Activated CD4-positive, CD25-positive, alpha-beta regulatory T cell (primary cell): ENCODE data around the gene ARID4A.
A peak's percentile ranks its signal among the peaks of the same experiment; 100 is the strongest.
"Not testable (repeated sequence)": the region's sequence is repeated elsewhere in the genome, so short reads cannot be mapped to it uniquely, and the experiment has no call there.

Experiments used
- DNase-seq, 4 experiments: peaks; one replicate each; lab custom pipeline; 2025; lab: John Stamatoyannopoulos, UW

ARID4A gene

GRCh38 chr14:58362798-58363412 lies 64.5 kb downstream of the ARID4A start:
- no peak for DNase-seq

DNA sequence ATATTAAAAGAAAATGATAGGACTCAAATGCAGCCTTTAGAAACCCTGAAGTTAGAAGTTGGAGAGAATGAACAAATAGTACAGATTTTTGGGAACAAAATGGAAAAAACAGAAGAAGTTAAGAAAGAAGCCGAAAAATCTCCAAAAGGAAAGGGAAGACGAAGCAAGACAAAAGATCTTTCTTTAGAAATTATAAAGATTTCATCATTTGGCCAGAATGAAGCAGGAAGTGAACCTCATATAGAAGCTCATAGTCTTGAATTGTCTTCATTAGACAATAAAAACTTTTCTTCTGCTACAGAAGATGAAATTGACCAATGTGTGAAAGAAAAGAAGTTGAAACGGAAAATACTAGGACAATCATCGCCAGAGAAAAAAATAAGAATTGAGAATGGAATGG lies 66.0 kb downstream of the ARID4A start:
- DNase-seq, result no peak

- DNase-seq, result no peak
Observed at GRCh38 chr14:58367296-58367695, 68.9 kb downstream of the ARID4A start.

- DNase-seq, result no peak
Observed at GRCh38 chr14:58368956-58369355, 70.6 kb downstream of the ARID4A start.

DNA sequence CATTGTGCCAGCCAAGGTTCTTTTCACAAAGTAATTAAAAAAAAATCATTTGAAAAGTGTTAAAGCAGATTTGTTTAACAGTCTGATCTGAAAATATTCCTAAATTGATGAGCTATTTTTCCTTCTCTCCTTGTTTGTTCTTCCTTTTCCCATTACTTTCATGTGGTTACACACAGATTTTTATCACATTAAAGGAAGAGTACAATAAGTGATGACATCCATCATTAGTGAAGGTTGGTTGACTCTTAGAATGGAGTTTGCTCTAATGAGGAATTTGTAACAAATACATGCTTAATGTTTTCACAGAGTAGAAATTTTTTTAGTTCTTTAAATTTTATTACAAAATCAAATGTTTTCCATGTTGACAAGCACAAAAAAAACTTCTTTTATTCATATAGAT lies 78.4 kb downstream of the ARID4A start:
- no peak for DNase-seq

DNA sequence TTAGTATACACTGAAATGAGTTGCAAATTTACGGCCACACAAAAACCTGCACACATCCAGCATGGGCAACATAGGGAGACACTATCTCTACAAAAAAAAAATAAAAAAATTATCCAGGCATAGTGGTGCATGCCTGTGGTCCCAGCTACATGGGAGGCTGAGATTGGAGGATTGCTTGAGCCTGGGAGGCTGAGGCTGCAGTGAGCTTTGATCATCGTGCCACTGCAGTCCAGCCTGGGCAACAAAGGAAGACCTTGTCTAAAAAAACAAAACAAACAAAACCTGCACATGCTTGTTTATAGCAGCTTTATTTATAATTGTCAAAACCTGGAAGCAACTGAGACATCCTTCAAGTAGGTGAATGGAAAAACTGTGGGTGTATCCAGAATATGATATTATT lies 92.5 kb downstream of the ARID4A start:
- no peak for DNase-seq

GRCh38 chr14:58395562-58395811 lies 97.1 kb downstream of the ARID4A start:
- DNase-seq, result no peak

- DNase-seq, result peak; percentile 44 to 70 (median 59)
Observed at GRCh38 chr14:58395812-58396788, 97.7 kb downstream of the ARID4A start, which contains the start of gene TOMM20L. TSS of gene TOMM20L (plus strand) at chr14:58395930. CDS start at chr14:58395958, 28 bp downstream.

DNA sequence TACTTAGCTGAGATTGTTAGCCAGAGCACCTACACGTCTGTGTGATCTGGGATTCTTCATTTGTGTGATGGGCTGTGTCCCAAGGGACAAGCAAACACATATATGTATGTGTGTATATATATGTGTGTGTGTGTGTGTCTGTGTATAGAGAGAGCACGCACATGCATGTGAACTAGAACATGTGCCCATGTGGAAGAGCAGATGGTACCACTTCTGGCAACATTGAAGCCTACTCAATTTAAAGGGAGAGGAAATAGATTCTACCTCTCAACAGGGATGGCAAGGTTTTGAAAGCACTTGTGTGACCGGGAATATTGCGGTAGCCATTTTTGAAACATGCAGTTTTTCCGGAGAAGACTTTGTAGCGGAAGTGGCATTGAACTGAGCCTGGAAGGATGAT lies 98.8 kb downstream of the ARID4A start:
- DNase-seq, result no peak

DNA sequence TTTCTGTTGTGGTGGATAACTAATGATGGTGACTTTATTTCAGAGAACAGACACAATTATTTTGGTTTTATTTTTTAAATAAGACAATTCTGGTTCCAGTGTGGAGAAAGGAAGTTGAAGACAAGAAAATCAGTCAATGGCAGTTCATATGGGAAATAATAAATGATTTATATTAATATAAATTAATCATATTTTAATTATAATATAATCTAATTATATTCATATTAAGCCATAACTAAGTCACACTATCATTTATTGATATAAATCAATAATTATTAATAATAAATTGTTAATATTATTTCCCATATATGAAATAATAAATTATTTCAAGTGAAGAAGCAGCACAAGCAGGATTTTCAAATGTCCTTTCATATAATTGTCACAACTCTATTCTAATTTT lies 100.1 kb downstream of the ARID4A start:
- DNase-seq, result no peak

GRCh38 chr14:58398895-58399294 lies 100.5 kb downstream of the ARID4A start:
- no peak for DNase-seq

DNA sequence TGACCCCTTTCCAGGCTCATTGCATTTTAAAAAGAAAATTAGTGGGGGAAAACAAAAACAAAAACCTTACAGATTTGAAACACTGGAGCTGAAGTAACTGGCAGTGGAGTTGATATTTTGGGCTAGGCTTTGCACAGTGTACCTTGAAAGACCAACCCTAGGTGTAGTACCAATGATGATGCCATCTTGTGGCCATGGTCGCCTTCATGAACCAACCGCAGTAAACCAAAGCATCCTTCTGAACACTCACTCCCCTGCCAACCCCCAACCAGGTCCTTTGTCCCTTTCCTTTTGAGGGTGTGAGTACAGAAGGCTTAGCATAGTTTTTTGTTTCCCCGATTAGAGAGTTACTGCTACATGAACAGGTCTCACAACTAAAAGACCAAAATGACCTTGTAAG lies 103.2 kb downstream of the ARID4A start:
- DNase-seq, result no peak

- DNase-seq, result no peak
Observed at GRCh38 chr14:58408681-58409215, 110.4 kb downstream of the ARID4A start.

DNA sequence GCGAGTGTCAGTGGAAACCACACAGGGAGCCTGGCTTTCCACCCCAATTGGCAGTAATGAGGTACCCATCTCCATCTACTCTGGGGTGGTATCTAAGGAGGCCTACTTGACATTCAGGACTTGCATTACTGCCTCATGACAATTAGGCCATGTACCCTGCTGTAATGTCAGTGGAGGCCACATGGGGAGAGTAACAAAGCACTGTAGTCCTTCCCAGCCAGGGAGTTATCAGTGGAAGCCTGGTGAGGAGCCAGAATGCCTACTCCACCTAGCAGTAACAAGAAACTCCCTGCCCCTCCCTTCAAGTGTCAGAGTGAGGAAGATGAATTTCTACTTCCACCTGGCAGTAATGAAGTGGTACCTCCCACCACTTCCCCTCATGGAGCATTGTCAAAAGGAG lies 116.5 kb downstream of the ARID4A start:
- DNase-seq, result no peak

DNA sequence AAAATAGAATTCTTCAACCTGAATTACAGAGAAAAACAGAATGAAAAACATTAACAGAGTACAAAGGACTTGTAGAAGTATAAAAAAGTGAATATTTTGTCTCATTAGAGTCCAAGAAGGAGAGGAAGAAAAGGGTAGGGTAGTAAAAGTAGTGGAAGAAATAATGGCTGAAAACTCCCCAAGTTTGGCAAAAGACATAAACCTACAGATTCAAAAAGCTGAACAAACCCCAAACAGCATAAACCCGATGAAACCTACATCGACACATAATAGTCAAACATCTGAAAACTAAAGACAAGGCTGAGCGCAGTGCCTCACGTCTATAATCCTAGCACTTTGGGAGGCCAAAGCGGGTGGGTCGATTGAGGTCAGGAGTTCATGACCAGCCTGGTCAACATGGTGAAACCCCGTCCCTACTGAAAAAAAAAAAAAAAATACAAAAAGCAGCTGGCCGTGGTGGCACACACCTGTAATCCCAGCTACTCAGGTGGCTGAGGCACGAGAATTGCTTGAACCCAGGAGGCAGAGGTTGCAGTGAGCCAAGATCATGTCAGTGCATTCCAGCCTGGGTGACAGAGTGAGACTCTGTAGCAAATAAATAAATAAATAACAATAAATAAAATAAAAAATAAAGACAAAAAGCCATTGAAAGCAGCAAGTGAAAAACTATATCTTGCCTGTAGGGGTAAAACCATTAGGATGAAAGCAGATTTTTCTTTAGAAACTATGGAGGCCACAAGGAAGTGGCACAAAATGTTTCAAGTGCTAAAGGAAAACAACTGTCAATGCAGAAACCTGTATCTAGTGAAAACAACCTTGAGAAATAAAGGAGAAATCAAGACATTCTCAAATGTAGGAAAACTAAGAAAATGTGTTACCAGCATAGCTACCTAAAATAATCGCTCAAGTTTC lies 117.5 kb downstream of the ARID4A start:
- DNase-seq, result no peak

- DNase-seq, result not testable (repeated sequence)
Observed at GRCh38 chr14:58416934-58417333, 118.6 kb downstream of the ARID4A start.
